Transverse colon (tissue), 4 donors: ENCODE data around the gene ALG14.

ENCODE experiments used
- CTCF ChIP-seq, 5 experiments: fragments of 200-600 bp in 3 of 5; fragments of 450-650 bp in 2 of 5; sonication (generic) in 3 of 5; IDR thresholded peaks; 1 replicate in 2 of 5; 2 replicates in 3 of 5; pipeline ENCODE4 v1.5.1; 2016 to 2017; ENCODE audit warnings: antibody characterized with exemption in 5 of 5, inconsistent platforms in 3 of 5, mild to moderate bottlenecking in 2 of 5, moderate library complexity in 1 of 5
- POLR2A ChIP-seq: fragments of 450-650 bp; IDR thresholded peaks from one replicate; pipeline ENCODE4 v1.6.1; 2016; ENCODE audit warnings: antibody characterized with exemption, mild to moderate bottlenecking, moderate library complexity
- POLR2AphosphoS5 ChIP-seq, 3 donors: sonication (generic); formaldehyde crosslinking; IDR thresholded peaks; one replicate each; pipeline ENCODE4 v1.6.1; 2016; ENCODE audit warnings: antibody characterized with exemption in 3 of 3

DNA sequence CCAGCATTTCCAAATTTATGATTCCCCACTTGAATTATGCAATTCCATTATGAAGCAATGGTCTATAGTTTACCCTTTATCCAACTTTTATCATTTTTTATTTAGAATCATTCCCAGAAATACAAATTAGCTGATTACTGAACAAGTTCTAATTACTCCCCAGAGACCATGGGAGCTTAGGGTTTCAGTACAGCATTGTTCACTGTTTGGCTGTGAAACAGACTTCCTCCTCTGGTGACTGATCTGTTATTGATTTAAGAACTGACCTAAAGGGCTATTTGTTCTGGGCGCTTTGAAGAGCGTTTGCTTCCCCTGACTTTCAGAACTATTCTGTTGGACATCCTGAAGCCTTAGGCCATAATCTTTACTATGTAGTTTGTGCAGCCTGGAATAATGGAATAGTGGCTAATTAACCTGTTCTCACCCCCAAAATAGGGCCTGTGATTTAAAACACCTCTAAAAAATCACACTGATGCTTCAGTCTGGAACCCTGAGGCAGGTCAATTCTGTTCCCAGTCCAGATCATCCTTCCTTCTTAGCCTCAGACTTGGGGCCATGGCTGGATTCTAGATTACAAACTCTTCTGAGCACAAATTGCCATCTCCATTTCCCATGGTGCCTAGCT, 58.7 kb downstream of the ALG14 start:
- no peak for TF ChIP-seq CTCF (IDR thresholded peaks at IDR 0.05)
- TF ChIP-seq POLR2A, result no peak
- TF ChIP-seq POLR2AphosphoS5 (IDR thresholded peaks at IDR 0.05), result peak in 1 of 3 donors; percentile 23
